ENCODE measurements around the gene NCR3LG1. TPM values are rescaled to one million over a fixed set of nuclear protein-coding genes. Genes with fewer than 3 reads are reported as not detected.

Gene NCR3LG1
- total and polyA plus RNA-seq, 9 of the 15 experiments (the other 6 are each of a cell fraction or from before 2014, with no cell fraction given) = 4.1 to 39.8 (median 25.1) TPM

DNA sequence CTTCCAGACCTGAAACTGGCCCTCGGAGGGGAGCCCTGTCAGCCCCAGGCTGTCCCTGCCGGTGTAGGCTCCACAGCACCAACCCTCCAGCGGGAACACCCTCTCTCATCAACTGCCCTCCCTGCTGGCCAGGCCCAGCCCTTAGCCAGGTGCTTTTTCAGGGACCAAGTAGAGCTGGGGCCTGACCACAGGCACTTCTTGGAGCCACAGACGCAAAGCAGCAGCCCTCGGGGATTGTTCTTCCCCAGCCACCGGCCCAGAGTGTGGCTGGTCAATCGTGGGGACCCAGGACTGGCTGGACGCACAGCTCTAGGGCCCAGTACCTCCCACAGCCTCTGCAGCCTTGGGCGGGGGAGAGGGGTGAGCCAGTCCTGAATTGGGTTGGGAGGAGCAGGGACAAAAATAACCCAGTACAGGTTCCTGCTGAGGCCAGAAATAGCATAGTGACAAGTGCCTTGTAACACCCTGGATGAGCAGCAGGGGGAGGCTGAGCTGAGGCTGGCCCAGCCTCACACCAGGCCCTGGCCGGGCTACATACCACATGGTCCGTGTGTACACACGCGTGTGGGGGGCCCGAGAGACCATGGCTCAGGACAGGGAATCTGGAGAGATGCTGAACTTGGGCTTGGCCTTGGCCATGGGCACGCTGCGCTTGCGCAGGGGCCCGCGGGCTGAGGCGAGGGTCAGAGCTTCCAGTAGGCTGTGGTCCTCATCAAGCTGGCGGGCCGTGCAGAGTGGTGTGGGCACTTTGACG lies 34.9 kb downstream of the NCR3LG1 start (continued):
- TF ChIP-seq LCOR (CRISPR knock-in tag; IDR thresholded peaks at IDR 0.05) (no peak), GABPA (tag; conservative IDR thresholded peaks at IDR 0.05; ENCODE audit: low read depth) (no peak), EGR1 (conservative IDR thresholded peaks at IDR 0.05) (no peak), ETV5 (CRISPR knock-in tag; IDR thresholded peaks at IDR 0.05; ENCODE audit: low read depth) (no peak), FOXP1 (CRISPR knock-in tag; IDR thresholded peaks at IDR 0.05) (0 out of 2 replicates have a peak, but pooled peaks have one; percentile 42), CREB1 (IDR thresholded peaks at IDR 0.05) (no peak), CREB1 (CRISPR knock-in tag; IDR thresholded peaks at IDR 0.05) (0 out of 2 replicates have a peak, but pooled peaks have one; percentile 21), JUND (IDR thresholded peaks at IDR 0.05; ENCODE audit: borderline replicate concordance, low read depth, low read length) (0 out of 2 replicates have a peak, but pooled peaks have one; percentile 13), JUND (tag; IDR thresholded peaks at IDR 0.05; ENCODE audit: borderline replicate concordance, low read depth, low read length) (no peak), NEUROD1 (IDR thresholded peaks at IDR 0.05; ENCODE audit: borderline replicate concordance, low read depth, low read length, partially characterized antibody) (no peak)
- TF ChIP-seq, protein P1, sequence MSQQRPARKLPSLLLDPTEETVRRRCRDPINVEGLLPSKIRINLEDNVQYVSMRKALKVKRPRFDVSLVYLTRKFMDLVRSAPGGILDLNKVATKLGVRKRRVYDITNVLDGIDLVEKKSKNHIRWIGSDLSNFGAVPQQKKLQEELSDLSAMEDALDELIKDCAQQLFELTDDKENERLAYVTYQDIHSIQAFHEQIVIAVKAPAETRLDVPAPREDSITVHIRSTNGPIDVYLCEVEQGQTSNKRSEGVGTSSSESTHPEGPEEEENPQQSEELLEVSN (IDR thresholded peaks at IDR 0.05; ENCODE audit: borderline replicate concordance in 1 of 2, extremely low read depth in 1 of 2, insufficient read depth in 1 of 2, insufficient read length in 1 of 2, low read depth in 1 of 2, low read length in 1 of 2, poor library complexity in 1 of 2, severe bottlenecking in 1 of 2) = peak; percentile 17 to 74
- TF ChIP-seq, protein P2, sequence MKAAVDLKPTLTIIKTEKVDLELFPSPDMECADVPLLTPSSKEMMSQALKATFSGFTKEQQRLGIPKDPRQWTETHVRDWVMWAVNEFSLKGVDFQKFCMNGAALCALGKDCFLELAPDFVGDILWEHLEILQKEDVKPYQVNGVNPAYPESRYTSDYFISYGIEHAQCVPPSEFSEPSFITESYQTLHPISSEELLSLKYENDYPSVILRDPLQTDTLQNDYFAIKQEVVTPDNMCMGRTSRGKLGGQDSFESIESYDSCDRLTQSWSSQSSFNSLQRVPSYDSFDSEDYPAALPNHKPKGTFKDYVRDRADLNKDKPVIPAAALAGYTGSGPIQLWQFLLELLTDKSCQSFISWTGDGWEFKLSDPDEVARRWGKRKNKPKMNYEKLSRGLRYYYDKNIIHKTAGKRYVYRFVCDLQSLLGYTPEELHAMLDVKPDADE (conservative IDR thresholded peaks at IDR 0.05; ENCODE audit: control insufficient read depth, low read depth, low read length) = no peak
- TF ChIP-seq, protein P3, sequence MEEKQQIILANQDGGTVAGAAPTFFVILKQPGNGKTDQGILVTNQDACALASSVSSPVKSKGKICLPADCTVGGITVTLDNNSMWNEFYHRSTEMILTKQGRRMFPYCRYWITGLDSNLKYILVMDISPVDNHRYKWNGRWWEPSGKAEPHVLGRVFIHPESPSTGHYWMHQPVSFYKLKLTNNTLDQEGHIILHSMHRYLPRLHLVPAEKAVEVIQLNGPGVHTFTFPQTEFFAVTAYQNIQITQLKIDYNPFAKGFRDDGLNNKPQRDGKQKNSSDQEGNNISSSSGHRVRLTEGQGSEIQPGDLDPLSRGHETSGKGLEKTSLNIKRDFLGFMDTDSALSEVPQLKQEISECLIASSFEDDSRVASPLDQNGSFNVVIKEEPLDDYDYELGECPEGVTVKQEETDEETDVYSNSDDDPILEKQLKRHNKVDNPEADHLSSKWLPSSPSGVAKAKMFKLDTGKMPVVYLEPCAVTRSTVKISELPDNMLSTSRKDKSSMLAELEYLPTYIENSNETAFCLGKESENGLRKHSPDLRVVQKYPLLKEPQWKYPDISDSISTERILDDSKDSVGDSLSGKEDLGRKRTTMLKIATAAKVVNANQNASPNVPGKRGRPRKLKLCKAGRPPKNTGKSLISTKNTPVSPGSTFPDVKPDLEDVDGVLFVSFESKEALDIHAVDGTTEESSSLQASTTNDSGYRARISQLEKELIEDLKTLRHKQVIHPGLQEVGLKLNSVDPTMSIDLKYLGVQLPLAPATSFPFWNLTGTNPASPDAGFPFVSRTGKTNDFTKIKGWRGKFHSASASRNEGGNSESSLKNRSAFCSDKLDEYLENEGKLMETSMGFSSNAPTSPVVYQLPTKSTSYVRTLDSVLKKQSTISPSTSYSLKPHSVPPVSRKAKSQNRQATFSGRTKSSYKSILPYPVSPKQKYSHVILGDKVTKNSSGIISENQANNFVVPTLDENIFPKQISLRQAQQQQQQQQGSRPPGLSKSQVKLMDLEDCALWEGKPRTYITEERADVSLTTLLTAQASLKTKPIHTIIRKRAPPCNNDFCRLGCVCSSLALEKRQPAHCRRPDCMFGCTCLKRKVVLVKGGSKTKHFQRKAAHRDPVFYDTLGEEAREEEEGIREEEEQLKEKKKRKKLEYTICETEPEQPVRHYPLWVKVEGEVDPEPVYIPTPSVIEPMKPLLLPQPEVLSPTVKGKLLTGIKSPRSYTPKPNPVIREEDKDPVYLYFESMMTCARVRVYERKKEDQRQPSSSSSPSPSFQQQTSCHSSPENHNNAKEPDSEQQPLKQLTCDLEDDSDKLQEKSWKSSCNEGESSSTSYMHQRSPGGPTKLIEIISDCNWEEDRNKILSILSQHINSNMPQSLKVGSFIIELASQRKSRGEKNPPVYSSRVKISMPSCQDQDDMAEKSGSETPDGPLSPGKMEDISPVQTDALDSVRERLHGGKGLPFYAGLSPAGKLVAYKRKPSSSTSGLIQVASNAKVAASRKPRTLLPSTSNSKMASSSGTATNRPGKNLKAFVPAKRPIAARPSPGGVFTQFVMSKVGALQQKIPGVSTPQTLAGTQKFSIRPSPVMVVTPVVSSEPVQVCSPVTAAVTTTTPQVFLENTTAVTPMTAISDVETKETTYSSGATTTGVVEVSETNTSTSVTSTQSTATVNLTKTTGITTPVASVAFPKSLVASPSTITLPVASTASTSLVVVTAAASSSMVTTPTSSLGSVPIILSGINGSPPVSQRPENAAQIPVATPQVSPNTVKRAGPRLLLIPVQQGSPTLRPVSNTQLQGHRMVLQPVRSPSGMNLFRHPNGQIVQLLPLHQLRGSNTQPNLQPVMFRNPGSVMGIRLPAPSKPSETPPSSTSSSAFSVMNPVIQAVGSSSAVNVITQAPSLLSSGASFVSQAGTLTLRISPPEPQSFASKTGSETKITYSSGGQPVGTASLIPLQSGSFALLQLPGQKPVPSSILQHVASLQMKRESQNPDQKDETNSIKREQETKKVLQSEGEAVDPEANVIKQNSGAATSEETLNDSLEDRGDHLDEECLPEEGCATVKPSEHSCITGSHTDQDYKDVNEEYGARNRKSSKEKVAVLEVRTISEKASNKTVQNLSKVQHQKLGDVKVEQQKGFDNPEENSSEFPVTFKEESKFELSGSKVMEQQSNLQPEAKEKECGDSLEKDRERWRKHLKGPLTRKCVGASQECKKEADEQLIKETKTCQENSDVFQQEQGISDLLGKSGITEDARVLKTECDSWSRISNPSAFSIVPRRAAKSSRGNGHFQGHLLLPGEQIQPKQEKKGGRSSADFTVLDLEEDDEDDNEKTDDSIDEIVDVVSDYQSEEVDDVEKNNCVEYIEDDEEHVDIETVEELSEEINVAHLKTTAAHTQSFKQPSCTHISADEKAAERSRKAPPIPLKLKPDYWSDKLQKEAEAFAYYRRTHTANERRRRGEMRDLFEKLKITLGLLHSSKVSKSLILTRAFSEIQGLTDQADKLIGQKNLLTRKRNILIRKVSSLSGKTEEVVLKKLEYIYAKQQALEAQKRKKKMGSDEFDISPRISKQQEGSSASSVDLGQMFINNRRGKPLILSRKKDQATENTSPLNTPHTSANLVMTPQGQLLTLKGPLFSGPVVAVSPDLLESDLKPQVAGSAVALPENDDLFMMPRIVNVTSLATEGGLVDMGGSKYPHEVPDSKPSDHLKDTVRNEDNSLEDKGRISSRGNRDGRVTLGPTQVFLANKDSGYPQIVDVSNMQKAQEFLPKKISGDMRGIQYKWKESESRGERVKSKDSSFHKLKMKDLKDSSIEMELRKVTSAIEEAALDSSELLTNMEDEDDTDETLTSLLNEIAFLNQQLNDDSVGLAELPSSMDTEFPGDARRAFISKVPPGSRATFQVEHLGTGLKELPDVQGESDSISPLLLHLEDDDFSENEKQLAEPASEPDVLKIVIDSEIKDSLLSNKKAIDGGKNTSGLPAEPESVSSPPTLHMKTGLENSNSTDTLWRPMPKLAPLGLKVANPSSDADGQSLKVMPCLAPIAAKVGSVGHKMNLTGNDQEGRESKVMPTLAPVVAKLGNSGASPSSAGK (IDR thresholded peaks at IDR 0.05) = peak; percentile 63

Measured in K562 (cell line).